Stomach (tissue), 9 donors: ENCODE measurements around the gene CD109. TPM values are rescaled to one million over a fixed set of nuclear protein-coding genes. Genes with fewer than 3 reads are reported as not detected.

Experiments
- DNase-seq, 2 donors: peaks; one replicate each; pipeline versions ENCODE4 v3.0.0 to v3.0.0-alpha.2; 2013 to 2019
- H3K27ac ChIP-seq, 5 donors: fragments of 200-600 bp in 4 of 5; sonication (generic) in 4 of 5; one replicate each; pipeline ENCODE4 v1.5.1; 2013 to 2019; ENCODE audit warnings: mild to moderate bottlenecking in 1 of 5, moderate library complexity in 1 of 5
- H3K27me3 ChIP-seq, 3 donors: fragments of 200-600 bp; sonication (generic); one replicate each; pipeline ENCODE4 v1.5.1; 2017 to 2019; ENCODE audit warnings: mixed run types in 1 of 3
- H3K36me3 ChIP-seq, 4 donors: fragments of 200-600 bp; sonication (generic); 1 replicate in 3 of 4; 2 replicates in 1 of 4; pipeline ENCODE4 v1.5.1; 2016 to 2019
- H3K4me1 ChIP-seq, 4 donors: fragments of 200-600 bp; sonication (generic); one replicate each; pipeline ENCODE4 v1.5.1; 2016 to 2019
- H3K4me3 ChIP-seq, 4 donors: fragments of 200-600 bp; sonication (generic) in 3 of 4; one replicate each; pipeline ENCODE4 v1.5.1; 2016 to 2019; ENCODE audit warnings: mild to moderate bottlenecking in 1 of 4
- H3K9me3 ChIP-seq, 4 donors: fragments of 200-600 bp; sonication (generic); one replicate each; pipeline ENCODE4 v1.5.1; 2016 to 2019
- EP300 ChIP-seq: sonication (generic); formaldehyde crosslinking; IDR thresholded peaks from one replicate; pipeline ENCODE4 v1.6.1; 2017; ENCODE audit warnings: antibody characterized with exemption
- POLR2A ChIP-seq, 4 donors: fragments of 450-650 bp; IDR thresholded peaks; one replicate each; pipeline ENCODE4 v1.6.1; 2016; ENCODE audit warnings: antibody characterized with exemption in 4 of 4, control low read depth in 2 of 4, mild to moderate bottlenecking in 1 of 4, moderate library complexity in 1 of 4
- POLR2AphosphoS5 ChIP-seq, 3 donors: sonication (generic); formaldehyde crosslinking; IDR thresholded peaks; one replicate each; pipeline ENCODE4 v1.6.1; 2016; ENCODE audit warnings: antibody characterized with exemption in 3 of 3
- WGBS, 5 donors: extraction: QIAGEN DNeasy Blood & Tissue Kit in 3 of 5; methylation state at CpG; one replicate each; pipeline versions ENCODE4 v1.1.5 to v1.1.7; 2013 to 2018; 5-methylcytosine and 5-hydroxymethylcytosine counted together
- intact Hi-C: fragments of 100-400 bp; cut with DNase I; formaldehyde crosslinking; loops from one replicate; pipeline ENCODE4 v1.15.1; 2023; ENCODE audit warnings: low total_unique reads
- polyA plus RNA-seq, 3 donors: library from polyadenylated mRNA; stranded (reverse); fragments of 200-250 nt; gene quantifications; one replicate each; pipeline ENCODE4 v1.2.3, GENCODE V29; 2013
- total RNA-seq, 5 donors: library from RNA; depleted of rRNA; stranded (reverse); fragments of >200 nt; gene quantifications; one replicate each; pipeline versions ENCODE4 v1.1.0 to v1.2.3, GENCODE V29; 2014 to 2016
- TF ChIP-seq, protein P1 (sequence below), 7 experiments: fragments of 450-650 bp in 4 of 7; fragments of 200-600 bp in 3 of 7; sonication (generic) in 3 of 7; IDR thresholded peaks; one replicate each; pipeline ENCODE4 v1.5.1; 2016 to 2019; ENCODE audit warnings: antibody characterized with exemption in 7 of 7, control low read depth in 2 of 7, mild to moderate bottlenecking in 1 of 7
- donor health status: healthy with polysubstance abuse.
- donor health status: Bipolar disorder and iron deficiency.
- donor health status: healthy.

Gene CD109
- total and polyA plus RNA-seq, 8 donors: 0.19 to 19.6 (median 1.2) TPM

DNA sequence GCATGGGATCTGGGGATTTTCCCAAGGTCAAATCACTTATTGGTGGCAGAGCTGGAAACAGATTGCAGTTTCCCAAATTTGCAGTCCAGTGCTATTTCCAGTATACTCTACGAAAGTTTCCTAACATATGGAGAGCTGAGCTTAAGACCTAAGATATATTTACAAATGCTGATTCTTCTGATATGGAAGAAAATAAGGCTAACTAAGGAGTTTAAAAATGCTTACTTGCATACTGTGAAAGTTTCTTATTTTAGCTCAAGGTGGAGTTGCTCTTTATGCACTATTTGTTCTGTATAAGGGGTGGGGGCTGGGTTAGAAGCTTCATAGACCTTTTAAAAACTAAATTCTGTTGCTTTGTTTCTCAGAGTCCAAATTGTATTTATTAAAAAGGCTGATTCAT, 7.5 kb downstream of the CD109 start:
- H3K4me3 ChIP-seq: no peak overlapping the region
- no peak for DNase-seq
- H3K9me3 ChIP-seq: no peaks in the 10 kb centered on the region
- no peaks in the 10 kb centered on the region for H3K36me3 ChIP-seq
- TF ChIP-seq POLR2A (IDR thresholded peaks at IDR 0.05) (no peak), EP300 (no peak)
- no peaks in the 10 kb centered on the region for H3K27me3 ChIP-seq
- H3K4me1 ChIP-seq: peaks cover 0 to 8% (median 0%) of the 10 kb centered on the region in 4 donors
- 42 to 68% (median 55%) methylated on average over 1 of the region's 1 CpG for WGBS, 5 donors
- intact Hi-C loops: no loop called here
- H3K27ac ChIP-seq: no peak overlapping the region

DNA sequence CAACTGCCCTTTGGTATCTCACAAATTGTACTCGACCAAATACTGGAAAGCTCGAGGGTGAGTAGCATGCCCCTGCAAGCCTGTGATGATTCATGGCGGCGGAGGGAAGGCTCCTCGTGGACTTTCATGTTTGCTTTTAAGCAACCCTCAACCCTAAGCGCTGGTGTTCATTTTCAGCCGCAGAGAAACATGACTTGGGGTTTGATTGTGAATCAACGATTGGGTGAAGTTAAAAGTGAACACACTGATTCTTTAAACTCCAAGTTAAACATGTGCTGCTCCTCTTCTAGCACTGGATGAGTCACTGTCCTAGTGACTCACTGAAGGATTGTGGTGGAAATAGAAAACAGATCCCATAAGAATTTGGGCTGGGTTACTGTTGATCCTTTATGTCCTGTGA, 8.3 kb downstream of the CD109 start:
- no peaks in the 10 kb centered on the region for H3K27me3 ChIP-seq
- no peaks in the 10 kb centered on the region for H3K9me3 ChIP-seq
- peak overlapping the region in 1 of 5 donors; percentile 22 for H3K27ac ChIP-seq
- no peak for TF ChIP-seq EP300
- peak in 1 of 3 donors; percentile 4 for TF ChIP-seq POLR2AphosphoS5 (IDR thresholded peaks at IDR 0.05)
- no peak for TF ChIP-seq POLR2A (IDR thresholded peaks at IDR 0.05)
- TF ChIP-seq, protein P1, sequence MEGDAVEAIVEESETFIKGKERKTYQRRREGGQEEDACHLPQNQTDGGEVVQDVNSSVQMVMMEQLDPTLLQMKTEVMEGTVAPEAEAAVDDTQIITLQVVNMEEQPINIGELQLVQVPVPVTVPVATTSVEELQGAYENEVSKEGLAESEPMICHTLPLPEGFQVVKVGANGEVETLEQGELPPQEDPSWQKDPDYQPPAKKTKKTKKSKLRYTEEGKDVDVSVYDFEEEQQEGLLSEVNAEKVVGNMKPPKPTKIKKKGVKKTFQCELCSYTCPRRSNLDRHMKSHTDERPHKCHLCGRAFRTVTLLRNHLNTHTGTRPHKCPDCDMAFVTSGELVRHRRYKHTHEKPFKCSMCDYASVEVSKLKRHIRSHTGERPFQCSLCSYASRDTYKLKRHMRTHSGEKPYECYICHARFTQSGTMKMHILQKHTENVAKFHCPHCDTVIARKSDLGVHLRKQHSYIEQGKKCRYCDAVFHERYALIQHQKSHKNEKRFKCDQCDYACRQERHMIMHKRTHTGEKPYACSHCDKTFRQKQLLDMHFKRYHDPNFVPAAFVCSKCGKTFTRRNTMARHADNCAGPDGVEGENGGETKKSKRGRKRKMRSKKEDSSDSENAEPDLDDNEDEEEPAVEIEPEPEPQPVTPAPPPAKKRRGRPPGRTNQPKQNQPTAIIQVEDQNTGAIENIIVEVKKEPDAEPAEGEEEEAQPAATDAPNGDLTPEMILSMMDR (IDR thresholded peaks at IDR 0.05): no peak
- peaks cover 0 to 8% (median 0%) of the 10 kb centered on the region in 4 donors for H3K4me1 ChIP-seq
- intact Hi-C loops: no loop called here
- no peak for DNase-seq
- 60 to 74% (median 68%) methylated on average over 8 of the region's 8 CpGs for WGBS, 5 donors
- no peaks in the 10 kb centered on the region for H3K36me3 ChIP-seq
- H3K4me3 ChIP-seq: no peak overlapping the region

DNA sequence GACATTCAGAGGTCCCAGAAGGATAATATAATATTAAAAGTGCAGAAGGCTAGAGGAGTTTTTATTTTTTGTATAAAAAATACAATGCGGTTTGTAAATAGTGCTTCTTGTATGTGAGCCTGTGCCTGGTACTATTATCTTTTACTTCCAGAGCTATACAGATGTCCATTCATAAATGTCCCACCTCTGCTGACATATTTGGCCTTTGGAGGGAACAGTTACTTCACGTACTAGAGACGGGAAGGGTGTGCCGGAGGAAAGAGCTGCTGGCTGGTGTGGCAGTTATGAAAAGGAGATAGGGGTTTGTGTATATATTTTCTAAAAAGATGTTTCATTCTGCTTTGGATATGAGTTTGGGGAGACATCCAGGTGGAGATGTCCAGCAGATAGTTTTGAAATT, 8.8 kb downstream of the CD109 start:
- peaks cover 0 to 8% (median 0%) of the 10 kb centered on the region in 4 donors for H3K4me1 ChIP-seq
- TF ChIP-seq POLR2A (IDR thresholded peaks at IDR 0.05): no peak
- no peak for TF ChIP-seq EP300
- TF ChIP-seq POLR2AphosphoS5 (IDR thresholded peaks at IDR 0.05): no peak
- TF ChIP-seq, protein P1 (IDR thresholded peaks at IDR 0.05): no peak
- intact Hi-C loops: no loop called here
- 57 to 77% (median 65%) methylated on average over 4 of the region's 4 CpGs for WGBS, 5 donors
- H3K9me3 ChIP-seq: no peaks in the 10 kb centered on the region
- no peak overlapping the region for H3K4me3 ChIP-seq
- H3K36me3 ChIP-seq: no peaks in the 10 kb centered on the region
- DNase-seq: no peak
- peak overlapping the region in 1 of 5 donors; percentile 22 for H3K27ac ChIP-seq
- no peaks in the 10 kb centered on the region for H3K27me3 ChIP-seq

DNA sequence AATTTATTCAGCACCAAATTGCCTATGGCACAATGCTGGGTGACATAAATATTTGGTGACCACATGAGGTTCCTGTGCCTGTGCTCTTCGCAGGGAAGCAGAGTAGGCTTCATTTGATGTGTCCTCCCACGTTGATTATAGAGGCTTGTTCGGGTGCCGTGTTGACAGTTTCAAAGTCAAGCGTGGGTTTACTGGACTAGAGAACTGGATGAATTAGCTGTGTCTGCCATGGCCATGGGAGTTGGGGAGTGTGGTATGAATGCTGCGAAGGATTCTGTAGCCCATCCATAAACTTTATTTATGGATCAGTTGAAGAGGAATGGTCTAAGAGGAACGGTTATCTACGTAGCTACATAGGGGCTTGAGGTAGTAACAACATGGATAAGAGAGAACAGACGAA, 11.0 kb downstream of the CD109 start:
- intact Hi-C loops: no loop called here
- H3K36me3 ChIP-seq: no peaks in the 10 kb centered on the region
- no peak overlapping the region for H3K27ac ChIP-seq
- no peak overlapping the region for H3K4me3 ChIP-seq
- no peak for DNase-seq
- H3K4me1 ChIP-seq: peaks cover 0 to 17% (median 3%) of the 10 kb centered on the region in 4 donors
- no peaks in the 10 kb centered on the region for H3K27me3 ChIP-seq
- WGBS, 5 donors: 85 to 95% (median 91%) methylated on average over 9 of the region's 9 CpGs
- H3K9me3 ChIP-seq: no peaks in the 10 kb centered on the region
- TF ChIP-seq POLR2AphosphoS5 (IDR thresholded peaks at IDR 0.05): no peak
- no peak for TF ChIP-seq EP300
- TF ChIP-seq POLR2A (IDR thresholded peaks at IDR 0.05): no peak
- TF ChIP-seq, protein P1 (IDR thresholded peaks at IDR 0.05): no peak

DNA sequence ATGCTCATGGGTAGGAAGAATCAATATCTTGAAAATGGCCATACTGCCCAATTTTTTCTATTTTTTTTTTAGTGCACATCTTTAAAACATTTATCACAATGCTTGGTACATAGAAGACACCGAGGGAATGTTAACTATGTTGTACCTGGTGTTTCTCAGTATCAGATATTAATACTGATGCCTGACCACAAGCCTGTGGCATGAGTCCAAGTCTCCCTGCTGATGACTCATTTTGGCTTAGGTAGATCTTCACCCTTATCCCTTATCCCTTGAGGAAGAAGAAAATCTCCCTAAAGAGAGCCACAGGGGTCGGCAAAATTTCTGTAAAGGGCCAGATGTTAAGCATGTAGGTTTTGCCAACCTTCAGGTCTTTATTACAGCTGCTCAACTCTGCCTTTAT, 14.5 kb downstream of the CD109 start:
- intact Hi-C loops: no loop called here
- Histone ChIP-seq H3K27me3 (no peaks in the 10 kb centered on the region), H3K36me3 (no peaks in the 10 kb centered on the region), H3K9me3 (no peaks in the 10 kb centered on the region), H3K4me1 (peaks cover 0 to 30% (median 4%) of the 10 kb centered on the region in 4 donors), H3K27ac (no peak overlapping the region), H3K4me3 (no peak overlapping the region)
- TF ChIP-seq POLR2AphosphoS5 (IDR thresholded peaks at IDR 0.05) (no peak), POLR2A (IDR thresholded peaks at IDR 0.05) (no peak), EP300 (no peak)
- TF ChIP-seq, protein P1 (IDR thresholded peaks at IDR 0.05): no peak
- DNase-seq: peak in 1 of 2 donors; percentile 47
- WGBS, 5 donors: 30 to 60% (median 49%) methylated on average over 2 of the region's 2 CpGs
